ENCODE results near the gene HDAC3.

Gene HDAC3

GRCh38 chr5:141641634-141642267 is 5.1 kb upstream of the HDAC3 start:
- TF ChIP-seq CREB1 (IDR thresholded peaks at IDR 0.05; ENCODE audit: low read depth) (no peak), ZBTB7A (IDR thresholded peaks at IDR 0.05; ENCODE audit: low read depth) (no peak), USF1 (IDR thresholded peaks at IDR 0.05) (no peak), NFIC (IDR thresholded peaks at IDR 0.05) (no peak), EP300 (IDR thresholded peaks at IDR 0.05; ENCODE audit: borderline replicate concordance) (no peak), MAX (IDR thresholded peaks at IDR 0.05) (no peak), REST (IDR thresholded peaks at IDR 0.05; ENCODE audit: low read depth) (peak; percentile 57; the same call in 1 of the 2 replicates), TEAD4 (IDR thresholded peaks at IDR 0.05) (0 out of 2 replicates have a peak, but pooled peaks have one; percentile 17), CEBPB (IDR thresholded peaks at IDR 0.05) (no peak), FOXM1 (IDR thresholded peaks at IDR 0.05; ENCODE audit: borderline replicate concordance, low read depth) (no peak), EGR1 (IDR thresholded peaks at IDR 0.05) (no peak), RAD21 (IDR thresholded peaks at IDR 0.05; ENCODE audit: low read depth) (peak; percentile 23; the same call in 1 of the 2 replicates), TAF1 (IDR thresholded peaks at IDR 0.05; ENCODE audit: low read depth) (no peak)

- no peak for TF ChIP-seq CREB1 (IDR thresholded peaks at IDR 0.05; ENCODE audit: low read depth)
- no peak for TF ChIP-seq CEBPB (IDR thresholded peaks at IDR 0.05)
- no peak for TF ChIP-seq RAD21 (IDR thresholded peaks at IDR 0.05; ENCODE audit: low read depth)
- no peak for TF ChIP-seq TAF1 (IDR thresholded peaks at IDR 0.05; ENCODE audit: low read depth)
- no peak for TF ChIP-seq ZBTB7A (IDR thresholded peaks at IDR 0.05; ENCODE audit: low read depth)
- no peak for TF ChIP-seq USF1 (IDR thresholded peaks at IDR 0.05)
- no peak for TF ChIP-seq MAX (IDR thresholded peaks at IDR 0.05)
- no peak for TF ChIP-seq TEAD4 (IDR thresholded peaks at IDR 0.05)
Measured at GRCh38 chr5:141640698-141641097, 4.0 kb upstream of the HDAC3 start.

- no peak for TF ChIP-seq USF1 (IDR thresholded peaks at IDR 0.05)
- no peak for TF ChIP-seq YY1 (IDR thresholded peaks at IDR 0.05; ENCODE audit: low read depth)
- TF ChIP-seq ZBTB7A (IDR thresholded peaks at IDR 0.05; ENCODE audit: low read depth): no peak
- TF ChIP-seq TAF1 (IDR thresholded peaks at IDR 0.05; ENCODE audit: low read depth): no peak
- no peak for TF ChIP-seq REST (IDR thresholded peaks at IDR 0.05; ENCODE audit: low read depth)
- no peak for TF ChIP-seq TCF12 (IDR thresholded peaks at IDR 0.05; ENCODE audit: low read depth)
Measured at GRCh38 chr5:141640051-141640415, 3.4 kb upstream of the HDAC3 start.

GRCh38 chr5:141639357-141640050 is 2.9 kb upstream of the HDAC3 start:
- no peak for TF ChIP-seq EP300 (IDR thresholded peaks at IDR 0.05; ENCODE audit: borderline replicate concordance)
- no peak for TF ChIP-seq FOXM1 (IDR thresholded peaks at IDR 0.05; ENCODE audit: borderline replicate concordance, low read depth)
- no peak for TF ChIP-seq EGR1 (IDR thresholded peaks at IDR 0.05)
- TF ChIP-seq CREB1 (IDR thresholded peaks at IDR 0.05; ENCODE audit: low read depth): no peak
- TF ChIP-seq USF1 (IDR thresholded peaks at IDR 0.05): no peak
- TF ChIP-seq CEBPB (IDR thresholded peaks at IDR 0.05): no peak
- no peak for TF ChIP-seq YY1 (IDR thresholded peaks at IDR 0.05; ENCODE audit: low read depth)
- no peak for TF ChIP-seq REST (IDR thresholded peaks at IDR 0.05; ENCODE audit: low read depth)
- TF ChIP-seq NFIC (IDR thresholded peaks at IDR 0.05): no peak
- no peak for TF ChIP-seq TEAD4 (IDR thresholded peaks at IDR 0.05)
- no peak for TF ChIP-seq TCF12 (IDR thresholded peaks at IDR 0.05; ENCODE audit: low read depth)
- TF ChIP-seq ZBTB7A (IDR thresholded peaks at IDR 0.05; ENCODE audit: low read depth): no peak
